Measurements from ENCODE around the gene AFDN.

DNA sequence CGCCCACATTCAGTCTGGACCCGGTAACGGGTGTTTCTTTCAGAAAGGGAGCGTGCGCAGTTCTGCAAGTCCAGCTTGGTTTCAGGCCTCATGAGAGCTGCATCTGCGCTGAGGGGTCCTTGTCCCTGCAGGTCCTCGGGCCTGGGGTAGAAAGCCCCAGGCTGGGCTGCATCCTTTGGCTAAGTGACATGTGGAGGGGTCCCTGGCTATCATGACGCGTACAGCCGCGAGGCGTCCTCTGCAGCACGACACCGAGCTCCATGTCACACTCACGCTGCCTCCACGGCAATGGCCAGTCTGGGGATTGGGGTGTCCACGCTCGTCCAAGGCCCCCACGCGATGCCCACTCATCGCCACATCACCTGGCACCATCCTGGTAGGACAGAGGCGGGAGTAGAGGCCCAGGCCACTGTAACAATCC is 169.0 kb downstream of the AFDN start:
- TF ChIP-seq, protein P1, sequence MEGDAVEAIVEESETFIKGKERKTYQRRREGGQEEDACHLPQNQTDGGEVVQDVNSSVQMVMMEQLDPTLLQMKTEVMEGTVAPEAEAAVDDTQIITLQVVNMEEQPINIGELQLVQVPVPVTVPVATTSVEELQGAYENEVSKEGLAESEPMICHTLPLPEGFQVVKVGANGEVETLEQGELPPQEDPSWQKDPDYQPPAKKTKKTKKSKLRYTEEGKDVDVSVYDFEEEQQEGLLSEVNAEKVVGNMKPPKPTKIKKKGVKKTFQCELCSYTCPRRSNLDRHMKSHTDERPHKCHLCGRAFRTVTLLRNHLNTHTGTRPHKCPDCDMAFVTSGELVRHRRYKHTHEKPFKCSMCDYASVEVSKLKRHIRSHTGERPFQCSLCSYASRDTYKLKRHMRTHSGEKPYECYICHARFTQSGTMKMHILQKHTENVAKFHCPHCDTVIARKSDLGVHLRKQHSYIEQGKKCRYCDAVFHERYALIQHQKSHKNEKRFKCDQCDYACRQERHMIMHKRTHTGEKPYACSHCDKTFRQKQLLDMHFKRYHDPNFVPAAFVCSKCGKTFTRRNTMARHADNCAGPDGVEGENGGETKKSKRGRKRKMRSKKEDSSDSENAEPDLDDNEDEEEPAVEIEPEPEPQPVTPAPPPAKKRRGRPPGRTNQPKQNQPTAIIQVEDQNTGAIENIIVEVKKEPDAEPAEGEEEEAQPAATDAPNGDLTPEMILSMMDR (IDR thresholded peaks at IDR 0.05; ENCODE audit: insufficient read depth, low read depth, low read length) = no peak
- no peak for TF ChIP-seq EZH2 (IDR thresholded peaks at IDR 0.05; ENCODE audit: insufficient read depth, low read length)

Measured in astrocyte (in vitro differentiated cells and primary cell).